GM19043 (cell line): Measurements from ENCODE around the gene STEAP3.

Source experiments
- ATAC-seq: cut with Tn5 transposase; IDR thresholded peaks from one replicate; pipeline ENCODE4 v1.9.1; 2021; ENCODE audit warnings: low read depth; ENCODE audit not compliant: unreplicated experiment

STEAP3 gene

GRCh38 chr2:119290859-119291587 lies 67.4 kb downstream of the STEAP3 start:
- peak; percentile 90 for ATAC-seq

GRCh38 chr2:119291588-119292167 lies 68.0 kb downstream of the STEAP3 start:
- ATAC-seq: no peak

- no peak for ATAC-seq
These were observed 68.6 kb downstream of the STEAP3 start for GRCh38 chr2:119292226-119292625.

GRCh38 chr2:119293254-119293653 lies 69.6 kb downstream of the STEAP3 start:
- no peak for ATAC-seq

- no peak for ATAC-seq
These were observed 70.3 kb downstream of the STEAP3 start for GRCh38 chr2:119293900-119294299.

GRCh38 chr2:119294671-119295070 lies 71.0 kb downstream of the STEAP3 start:
- no peak for ATAC-seq

- ATAC-seq: no peak
These were observed 72.2 kb downstream of the STEAP3 start for GRCh38 chr2:119295688-119296375.

- ATAC-seq: no peak
These were observed 77.8 kb downstream of the STEAP3 start for GRCh38 chr2:119301413-119301812.

GRCh38 chr2:119304847-119305246 lies 81.2 kb downstream of the STEAP3 start:
- no peak for ATAC-seq

- ATAC-seq: no peak
These were observed 82.0 kb downstream of the STEAP3 start for GRCh38 chr2:119305497-119306195.

GRCh38 chr2:119306196-119306590 lies 82.6 kb downstream of the STEAP3 start:
- ATAC-seq: no peak

- ATAC-seq: no peak
These were observed 83.9 kb downstream of the STEAP3 start for GRCh38 chr2:119307419-119308140.

GRCh38 chr2:119308793-119309330 lies 85.2 kb downstream of the STEAP3 start:
- no peak for ATAC-seq

- no peak for ATAC-seq
These were observed 87.7 kb downstream of the STEAP3 start for GRCh38 chr2:119311371-119311770.

GRCh38 chr2:119311831-119312230 lies 88.2 kb downstream of the STEAP3 start:
- ATAC-seq: no peak
